ENCODE measurements around the gene ID3.

The ID3 gene

GRCh38 chr1:23559136-23559984 lies at the start of gene ID3:
TSS of gene ID3 (minus strand) at chr1:23559501. CDS start at chr1:23559426, 75 bp downstream.
- peak; percentile 83 to 88 for DNase-seq

DNA sequence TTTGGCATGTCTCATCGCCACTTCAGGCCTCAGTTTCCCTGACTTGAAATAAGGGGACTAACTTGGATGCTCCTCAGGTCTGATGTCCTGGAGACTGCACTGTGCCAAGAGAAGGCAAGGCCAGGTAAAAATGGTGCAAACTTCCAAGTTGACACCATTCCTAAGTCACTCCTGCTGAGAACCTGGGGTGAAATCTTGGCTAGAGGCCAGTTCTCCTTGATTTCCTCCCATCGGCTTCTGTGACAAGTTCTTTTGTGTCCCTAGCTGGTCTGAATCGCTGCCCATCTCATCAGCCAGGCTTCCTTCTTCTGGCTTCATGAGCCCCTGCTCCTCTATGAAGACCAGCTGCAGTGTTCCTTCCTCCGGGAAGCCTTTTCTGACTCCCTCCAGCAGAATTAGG lies 48.6 kb upstream of the ID3 start:
- DNase-seq, result no peak

DNA sequence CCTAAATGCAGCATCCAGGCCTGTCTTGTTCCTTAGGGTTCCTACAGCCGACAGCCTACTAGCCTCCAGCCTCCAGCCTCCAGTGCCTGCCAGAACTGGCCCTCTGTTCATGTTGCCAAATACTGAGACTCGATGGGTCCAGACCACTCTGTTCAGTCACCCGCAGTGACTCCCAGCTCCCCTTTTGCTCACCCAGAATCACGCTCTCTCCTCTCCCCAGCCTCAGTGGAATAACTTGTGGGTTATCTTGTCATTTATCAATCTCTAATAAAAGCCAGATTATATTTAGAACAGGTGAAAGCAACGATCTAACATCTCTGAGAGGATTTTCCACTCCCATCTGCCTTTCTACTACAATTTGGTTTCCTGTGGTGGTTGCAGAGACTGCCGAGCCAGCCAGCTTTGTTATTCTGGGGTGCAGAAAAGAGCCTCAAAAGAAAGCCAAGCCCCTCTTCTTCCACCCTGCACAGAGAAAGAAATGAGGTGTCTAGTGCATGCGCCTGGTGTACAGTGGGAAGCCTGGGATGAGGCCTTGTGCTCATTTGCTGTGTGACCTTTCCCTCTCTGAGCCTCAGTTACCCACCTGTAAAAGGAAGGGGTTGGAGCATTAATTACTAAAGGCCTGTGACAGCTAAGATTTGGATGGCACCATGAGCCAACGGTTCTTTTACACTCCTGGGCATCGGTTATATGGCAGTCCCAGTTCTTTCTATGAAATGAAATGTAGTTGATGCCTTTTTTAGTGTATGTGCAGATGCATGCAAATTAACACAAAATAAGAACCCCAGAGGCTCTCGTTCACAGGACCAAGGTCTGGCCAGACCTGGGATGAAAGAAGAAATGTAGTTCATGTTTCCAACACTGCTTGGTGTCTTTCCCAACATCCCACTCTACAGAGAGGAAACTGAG lies 42.9 kb upstream of the ID3 start:
- no peak for DNase-seq

GRCh38 chr1:23601135-23601967 lies 42.0 kb upstream of the ID3 start:
- DNase-seq, result no peak

DNA sequence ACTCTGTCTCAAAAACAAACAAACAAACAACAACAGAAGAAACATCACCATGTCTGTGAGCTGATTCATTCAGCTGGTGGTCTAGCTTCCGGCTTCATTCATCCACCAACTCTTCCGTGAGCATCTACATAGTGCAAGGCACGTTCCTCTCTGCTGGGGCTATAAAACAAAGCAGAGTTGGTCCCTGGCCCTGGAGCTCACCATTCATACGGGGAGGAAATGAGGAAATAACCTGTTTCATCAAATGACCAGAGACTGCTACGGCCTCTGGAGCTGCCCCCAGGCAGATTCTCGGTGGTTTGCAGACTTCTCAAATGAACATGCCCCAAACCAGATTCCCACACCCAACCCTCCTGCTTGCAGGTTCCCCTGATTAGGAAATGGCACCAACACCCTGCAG lies 41.0 kb upstream of the ID3 start:
- no peak for DNase-seq

DNA sequence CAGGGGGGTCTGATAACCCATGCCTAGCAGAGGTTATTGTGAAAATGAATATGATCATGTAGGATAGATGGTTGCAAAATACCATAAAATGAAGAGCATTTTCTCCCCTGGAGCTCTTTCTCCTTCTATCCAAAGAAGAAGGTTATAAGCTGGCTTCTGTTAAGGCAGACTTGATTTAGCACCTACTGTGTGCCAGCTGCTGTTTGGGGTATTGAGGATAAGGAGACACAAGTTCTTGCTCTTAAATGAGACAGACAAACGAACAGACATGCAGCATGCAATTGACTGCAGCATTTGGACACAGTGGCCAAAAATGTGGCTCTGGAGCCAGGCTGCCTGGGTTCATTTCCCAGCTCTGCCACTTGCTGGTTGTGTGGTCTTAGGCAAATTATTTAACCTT lies 39.8 kb upstream of the ID3 start:
- DNase-seq, result no peak

DNA sequence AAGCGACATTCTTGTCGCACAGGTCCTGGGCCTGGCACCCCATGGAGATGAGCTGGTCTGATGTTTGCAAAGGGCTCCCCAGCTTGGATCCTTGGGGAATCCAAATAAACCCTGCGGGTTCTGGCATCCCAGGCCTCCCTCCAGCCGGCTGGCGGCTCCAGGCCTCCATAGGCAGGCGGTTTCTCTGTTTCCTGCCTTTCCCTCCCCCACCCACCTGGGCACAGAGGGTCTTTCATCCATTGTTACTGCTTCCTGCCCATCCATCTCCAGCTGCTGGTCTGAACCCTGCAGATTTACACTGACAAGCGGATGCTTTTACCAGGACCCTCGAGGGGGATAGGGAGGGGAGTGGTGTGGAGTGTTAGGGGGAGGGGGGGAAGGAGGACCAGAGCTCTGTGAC lies 39.1 kb upstream of the ID3 start:
- DNase-seq, result no peak

- no peak for DNase-seq
Measured at GRCh38 chr1:23597635-23598388, 38.5 kb upstream of the ID3 start.

DNA sequence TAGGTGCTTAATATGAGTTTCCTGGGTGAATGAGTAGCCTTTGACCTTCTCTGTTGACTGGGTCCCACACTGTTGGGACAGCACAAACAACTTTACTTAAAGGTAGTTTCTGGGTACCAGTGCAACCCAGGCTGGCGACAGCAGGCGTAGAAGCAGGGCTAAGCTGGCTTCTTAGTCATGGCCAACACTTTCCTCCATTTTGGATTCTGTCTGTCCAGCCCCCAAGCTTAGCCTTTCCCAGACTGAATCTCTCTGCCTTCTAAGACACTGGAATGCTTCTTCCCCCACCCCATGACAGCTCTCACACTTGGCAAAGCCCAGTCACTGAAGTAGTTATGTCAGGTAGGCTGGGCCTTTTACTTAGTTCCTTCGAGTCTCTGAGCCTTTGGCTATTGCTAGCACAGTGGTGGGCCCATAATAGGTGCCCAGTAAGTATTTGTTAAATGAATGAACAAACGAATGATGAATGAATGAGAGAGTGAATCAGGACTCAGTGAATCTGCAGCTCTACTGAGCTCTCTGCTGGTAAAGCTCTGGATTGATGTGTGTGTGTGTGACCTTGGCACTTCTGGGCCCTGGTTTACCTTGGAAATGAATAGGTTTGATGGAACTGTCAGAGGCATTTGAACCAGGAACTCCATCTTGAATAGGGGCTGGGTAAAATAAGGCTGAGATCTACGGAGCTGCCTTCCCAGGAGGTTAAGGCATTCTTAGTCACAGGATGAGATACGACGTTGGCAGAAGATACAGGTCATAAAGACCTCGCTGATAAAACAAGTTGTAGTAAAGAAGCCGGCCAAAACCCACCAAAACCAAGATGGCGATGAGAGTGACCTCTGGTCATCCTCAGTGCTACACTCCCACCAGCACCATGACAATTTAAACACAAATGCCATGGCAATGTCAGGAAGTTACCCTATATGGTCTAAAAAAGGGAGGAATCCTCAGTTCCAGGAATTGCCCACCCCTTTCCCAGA lies 37.4 kb upstream of the ID3 start:
- DNase-seq, result no peak

GRCh38 chr1:23594927-23595353 lies 35.6 kb upstream of the ID3 start:
- DNase-seq, result no peak

- no peak for DNase-seq
Measured at GRCh38 chr1:23594149-23594907, 35.0 kb upstream of the ID3 start.

GRCh38 chr1:23593556-23594148 lies 34.4 kb upstream of the ID3 start:
- DNase-seq, result no peak

DNA sequence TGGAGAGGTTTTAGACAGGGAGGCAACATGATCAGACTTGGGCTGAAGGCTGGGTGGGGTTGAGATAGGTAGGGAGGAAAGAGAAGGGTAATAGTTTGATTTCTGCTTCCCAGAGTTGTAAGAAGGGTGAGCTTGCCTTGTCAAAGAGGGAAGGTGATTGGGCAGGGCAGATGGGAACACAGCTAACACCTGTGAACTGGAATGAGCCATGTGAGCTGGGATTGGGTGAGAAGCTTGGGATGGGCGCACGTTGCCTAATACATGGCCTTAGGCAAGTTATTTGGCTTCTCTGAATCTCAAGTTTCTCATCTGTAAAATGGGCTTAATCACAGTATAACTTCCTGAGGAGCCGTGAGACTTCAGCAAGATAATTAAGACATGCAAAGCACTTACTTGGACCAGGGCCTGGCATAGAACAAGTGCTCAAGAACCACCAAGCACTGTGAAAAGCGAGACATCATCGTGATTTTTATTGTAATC lies 33.8 kb upstream of the ID3 start:
- DNase-seq, result no peak

- no peak for DNase-seq
Measured at GRCh38 chr1:23592209-23592892, 33.0 kb upstream of the ID3 start.

- no peak for DNase-seq
Measured at GRCh38 chr1:23591460-23592208, 32.3 kb upstream of the ID3 start.

DNA sequence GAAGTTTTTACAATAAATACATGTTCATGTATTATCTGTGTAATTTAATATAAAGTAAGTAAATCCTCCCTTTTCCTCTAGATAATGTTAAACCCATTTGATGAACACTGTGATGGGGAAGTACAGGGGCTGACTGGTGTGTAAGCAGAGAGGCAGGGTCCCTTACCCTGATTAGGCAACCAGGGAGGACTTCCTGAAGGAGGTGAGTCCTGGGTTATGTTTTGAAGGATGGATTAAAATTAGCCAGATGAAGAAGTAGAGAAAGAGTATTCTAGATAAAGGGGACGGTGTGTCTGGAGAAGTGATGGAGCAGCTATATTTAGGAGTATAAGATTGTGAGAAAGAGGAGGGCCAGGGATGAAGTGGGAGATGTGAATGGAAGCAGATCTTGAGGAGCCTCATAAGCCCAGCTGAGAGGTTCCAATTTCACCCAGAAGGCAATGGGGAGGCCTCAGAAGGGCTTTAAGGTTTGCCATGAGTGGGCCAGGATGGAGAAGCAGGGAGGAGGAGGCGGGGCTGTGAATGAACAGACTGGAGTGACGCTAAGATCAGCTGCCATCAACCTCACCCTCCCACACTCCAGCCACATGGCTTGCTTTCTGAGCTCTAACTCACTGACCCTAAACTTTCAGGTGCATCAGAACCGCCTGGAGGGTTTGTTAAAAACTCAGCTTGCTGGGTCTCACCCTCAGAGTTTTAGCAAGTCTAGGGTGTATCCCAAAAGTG lies 30.9 kb upstream of the ID3 start:
- DNase-seq, result no peak

DNA sequence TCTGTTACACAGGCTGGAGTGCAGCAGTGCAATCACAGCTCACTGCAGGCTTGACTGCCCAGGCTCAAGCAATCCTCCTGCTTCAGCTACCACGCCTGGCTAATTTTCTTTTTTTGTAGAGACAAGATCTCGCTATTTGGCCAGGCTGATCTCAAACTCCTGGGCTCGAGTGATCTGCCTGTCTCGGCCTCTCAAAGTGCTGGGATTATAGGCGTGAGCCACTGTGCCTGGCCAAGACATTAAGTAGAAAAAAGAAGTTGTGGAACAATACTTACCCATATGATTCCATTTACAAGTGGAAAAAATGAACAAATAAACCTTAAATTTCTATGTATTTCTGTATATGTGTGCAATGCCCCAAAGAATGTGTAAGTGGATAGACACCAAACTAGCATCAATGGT lies 30.3 kb upstream of the ID3 start:
- no peak for DNase-seq

Measured in bone marrow (tissue), 2 donors.